ENCODE data around the gene HMGCS1. TPM values are rescaled to one million over a fixed set of nuclear protein-coding genes. Genes with fewer than 3 reads are reported as not detected.

The HMGCS1 gene
- total and polyA plus RNA-seq, 4 donors = 91.9 to 360 (median 164) TPM

- Histone ChIP-seq H3K36me3 (ENCODE audit: control insufficient read depth in 4 of 4, insufficient read depth in 4 of 4, low read length in 4 of 4) (no peaks in the 10 kb centered on the region), H3K4me1 (ENCODE audit: control insufficient read depth in 5 of 5, insufficient read depth in 5 of 5, low read length in 5 of 5) (no peaks in the 10 kb centered on the region), H3K9ac (ENCODE audit: insufficient read depth in 1 of 2, low read length in 2 of 2) (no peak overlapping the region), H3K4me3 (no peak overlapping the region), H3K9me3 (ENCODE audit: control insufficient read depth in 4 of 4, insufficient read depth in 3 of 4, low read length in 3 of 4) (no peaks in the 10 kb centered on the region), H3K27me3 (ENCODE audit: control insufficient read depth in 3 of 3, insufficient read depth in 3 of 3, low read length in 2 of 3) (peaks cover 0 to 51% (median 0%) of the 10 kb centered on the region in 3 donors), H3K27ac (ENCODE audit: low read depth in 1 of 2, low read length in 1 of 2) (no peak overlapping the region)
- WGBS, 2 donors = 93 to 94% methylated on average over 12 of the region's 12 CpGs
- TF ChIP-seq, protein P1, sequence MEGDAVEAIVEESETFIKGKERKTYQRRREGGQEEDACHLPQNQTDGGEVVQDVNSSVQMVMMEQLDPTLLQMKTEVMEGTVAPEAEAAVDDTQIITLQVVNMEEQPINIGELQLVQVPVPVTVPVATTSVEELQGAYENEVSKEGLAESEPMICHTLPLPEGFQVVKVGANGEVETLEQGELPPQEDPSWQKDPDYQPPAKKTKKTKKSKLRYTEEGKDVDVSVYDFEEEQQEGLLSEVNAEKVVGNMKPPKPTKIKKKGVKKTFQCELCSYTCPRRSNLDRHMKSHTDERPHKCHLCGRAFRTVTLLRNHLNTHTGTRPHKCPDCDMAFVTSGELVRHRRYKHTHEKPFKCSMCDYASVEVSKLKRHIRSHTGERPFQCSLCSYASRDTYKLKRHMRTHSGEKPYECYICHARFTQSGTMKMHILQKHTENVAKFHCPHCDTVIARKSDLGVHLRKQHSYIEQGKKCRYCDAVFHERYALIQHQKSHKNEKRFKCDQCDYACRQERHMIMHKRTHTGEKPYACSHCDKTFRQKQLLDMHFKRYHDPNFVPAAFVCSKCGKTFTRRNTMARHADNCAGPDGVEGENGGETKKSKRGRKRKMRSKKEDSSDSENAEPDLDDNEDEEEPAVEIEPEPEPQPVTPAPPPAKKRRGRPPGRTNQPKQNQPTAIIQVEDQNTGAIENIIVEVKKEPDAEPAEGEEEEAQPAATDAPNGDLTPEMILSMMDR (IDR thresholded peaks at IDR 0.05; ENCODE audit: control extremely low read depth, extremely low read depth) = no peak
- no peak for ATAC-seq (ENCODE audit: insufficient read depth, low FRiP score)
- DNase-seq = no peak
Measured at GRCh38 chr5:43279548-43280274, 33.5 kb downstream of the HMGCS1 start.

- Histone ChIP-seq H3K9ac (ENCODE audit: insufficient read depth in 1 of 2, low read length in 2 of 2) (no peak overlapping the region), H3K36me3 (ENCODE audit: control insufficient read depth in 4 of 4, insufficient read depth in 4 of 4, low read length in 4 of 4) (no peaks in the 10 kb centered on the region), H3K4me3 (no peak overlapping the region), H3K4me1 (ENCODE audit: control insufficient read depth in 5 of 5, insufficient read depth in 5 of 5, low read length in 5 of 5) (peaks cover 0 to 4% (median 0%) of the 10 kb centered on the region in 5 donors), H3K27me3 (ENCODE audit: control insufficient read depth in 3 of 3, insufficient read depth in 3 of 3, low read length in 2 of 3) (peaks cover 0 to 41% (median 0%) of the 10 kb centered on the region in 3 donors), H3K9me3 (ENCODE audit: control insufficient read depth in 4 of 4, insufficient read depth in 3 of 4, low read length in 3 of 4) (no peaks in the 10 kb centered on the region), H3K27ac (ENCODE audit: low read depth in 1 of 2, low read length in 1 of 2) (no peak overlapping the region)
- WGBS, 2 donors = 86 to 89% methylated on average over 4 of the region's 4 CpGs
- DNase-seq (no peak), ATAC-seq (ENCODE audit: insufficient read depth, low FRiP score) (no peak)
- TF ChIP-seq, protein P1 (IDR thresholded peaks at IDR 0.05; ENCODE audit: control extremely low read depth, extremely low read depth) = no peak
Measured at GRCh38 chr5:43275391-43275790, 37.8 kb downstream of the HMGCS1 start.

DNA sequence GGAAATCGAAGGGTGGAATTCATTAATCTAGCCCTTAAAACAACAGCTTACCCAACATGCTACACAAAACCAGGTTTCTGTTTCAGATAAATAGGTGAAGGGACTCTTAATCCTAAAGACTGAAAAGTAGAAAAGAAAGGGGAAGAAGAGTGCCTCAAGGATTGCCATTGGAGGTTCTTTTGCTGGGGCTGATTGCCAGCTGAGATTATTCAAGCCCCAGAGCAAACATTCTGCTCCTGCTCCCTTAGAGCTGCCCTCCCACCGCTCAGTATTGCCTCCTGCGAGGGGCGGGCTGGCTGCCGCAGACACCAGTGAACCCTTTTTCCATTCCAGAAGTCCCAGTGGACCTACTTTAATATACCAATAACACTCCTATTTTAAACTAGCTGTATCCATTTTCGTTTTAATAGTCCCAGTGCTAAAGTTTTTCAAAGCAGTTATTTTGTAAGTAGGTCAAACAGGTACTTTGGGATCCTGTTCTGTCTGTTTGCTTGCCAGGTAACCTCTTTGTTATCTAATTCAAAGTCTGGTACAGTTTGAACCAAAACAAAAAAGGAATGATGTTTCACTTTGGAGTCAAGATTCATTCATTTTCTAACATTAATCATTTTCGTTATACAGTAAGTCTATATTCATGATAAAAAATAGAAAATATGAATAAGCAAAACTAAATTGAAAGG, 38.6 kb downstream of the HMGCS1 start:
- 44 to 50% methylated on average over 7 of the region's 7 CpGs for WGBS, 2 donors
- Histone ChIP-seq H3K27ac (ENCODE audit: low read depth in 1 of 2, low read length in 1 of 2) (no peak overlapping the region), H3K27me3 (ENCODE audit: control insufficient read depth in 3 of 3, insufficient read depth in 3 of 3, low read length in 2 of 3) (peaks cover 0 to 39% (median 0%) of the 10 kb centered on the region in 3 donors), H3K4me1 (ENCODE audit: control insufficient read depth in 5 of 5, insufficient read depth in 5 of 5, low read length in 5 of 5) (peaks cover 0 to 4% (median 0%) of the 10 kb centered on the region in 5 donors), H3K9ac (ENCODE audit: insufficient read depth in 1 of 2, low read length in 2 of 2) (no peak overlapping the region), H3K4me3 (no peak overlapping the region), H3K36me3 (ENCODE audit: control insufficient read depth in 4 of 4, insufficient read depth in 4 of 4, low read length in 4 of 4) (no peaks in the 10 kb centered on the region), H3K9me3 (ENCODE audit: control insufficient read depth in 4 of 4, insufficient read depth in 3 of 4, low read length in 3 of 4) (no peaks in the 10 kb centered on the region)
- peak; percentile 18 to 67 (median 44) for DNase-seq
- no peak for ATAC-seq (ENCODE audit: insufficient read depth, low FRiP score)
- TF ChIP-seq, protein P1 (IDR thresholded peaks at IDR 0.05; ENCODE audit: control extremely low read depth, extremely low read depth) = no peak

All from lung (tissue), 12 donors.